Fibroblast of peridontal ligament (primary cell): ENCODE results near the gene ZNF157.
"Not testable (repeated sequence)": the region's sequence is repeated elsewhere in the genome, so short reads cannot be mapped to it uniquely, and the experiment has no call there.

Experiments
- DNase-seq: peaks from one replicate; pipeline ENCODE4 v3.0.0-alpha.2; 2010; ENCODE audit errors: extremely low read depth

ZNF157 gene

DNA sequence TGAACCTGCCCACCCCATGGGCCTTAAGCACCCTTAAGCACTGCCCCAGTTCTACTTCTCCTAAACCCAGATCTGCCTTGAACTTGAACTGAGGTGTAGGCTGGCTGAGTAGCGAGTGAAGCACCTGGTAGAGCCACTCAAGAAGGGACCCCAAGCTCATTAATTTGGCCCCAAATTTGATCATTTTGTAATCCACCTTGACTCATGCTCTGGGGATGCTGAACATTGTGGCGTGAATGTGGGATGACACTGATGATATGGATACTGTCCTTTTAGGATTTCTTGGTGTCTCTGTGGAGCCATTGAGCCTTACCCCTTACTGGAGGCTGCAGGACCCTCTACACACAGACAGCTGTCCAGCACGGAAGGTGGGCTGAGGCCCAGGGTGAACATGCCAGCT, at the start of gene ZNF157:
TSS of gene ZNF157 (plus strand) at position 301 of the 400 bp plus-strand sequence. CDS start at position 392, 91 bp downstream.
- DNase-seq: no peak

DNA sequence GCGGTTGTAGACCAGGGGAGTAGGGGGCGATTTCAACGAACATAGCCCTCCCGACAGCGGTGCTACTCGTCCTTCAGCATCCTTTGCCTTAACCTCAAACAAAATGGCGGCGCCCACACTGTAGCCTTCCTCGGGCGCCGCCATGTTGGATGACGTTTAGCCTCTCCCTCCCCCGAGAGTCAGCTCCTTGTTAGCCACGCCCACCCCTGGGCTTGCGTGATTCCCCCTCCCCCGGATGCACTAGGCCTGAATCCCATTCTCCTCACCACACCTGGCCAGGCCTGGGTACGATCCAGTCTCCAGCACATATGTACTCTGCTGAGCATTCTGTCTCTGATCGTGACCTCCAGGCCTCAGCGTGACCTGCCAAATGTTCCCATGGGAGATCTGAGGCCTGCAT, 49.0 kb upstream of the ZNF157 start:
- DNase-seq: peak; percentile 25

DNA sequence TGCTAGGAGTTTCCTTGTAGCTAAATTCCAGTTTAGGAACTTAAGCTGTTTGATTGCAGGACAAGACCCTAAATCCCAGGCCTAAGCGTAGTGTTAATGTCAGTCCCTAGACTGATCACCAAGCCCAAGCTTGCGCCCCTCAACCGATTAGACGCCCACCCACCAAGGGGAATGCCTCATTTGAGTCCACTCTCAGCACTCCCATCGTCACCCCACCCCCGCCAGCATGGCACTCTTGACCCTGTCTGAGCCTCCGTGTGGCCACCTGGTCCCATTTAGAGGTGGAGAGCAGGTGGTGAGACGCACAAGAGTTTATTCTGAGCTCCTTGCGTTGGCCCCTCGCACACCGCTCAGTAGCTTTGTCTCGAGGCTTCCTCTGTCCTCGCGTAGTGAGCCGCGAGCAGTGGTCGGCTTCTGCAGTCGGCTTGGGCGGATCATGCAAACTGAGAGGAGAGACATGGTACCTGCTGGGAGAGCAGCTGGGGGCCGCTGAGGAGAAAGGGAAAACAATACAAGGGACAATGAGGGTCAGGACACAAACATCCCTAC, 48.5 kb upstream of the ZNF157 start:
- DNase-seq: no peak

DNA sequence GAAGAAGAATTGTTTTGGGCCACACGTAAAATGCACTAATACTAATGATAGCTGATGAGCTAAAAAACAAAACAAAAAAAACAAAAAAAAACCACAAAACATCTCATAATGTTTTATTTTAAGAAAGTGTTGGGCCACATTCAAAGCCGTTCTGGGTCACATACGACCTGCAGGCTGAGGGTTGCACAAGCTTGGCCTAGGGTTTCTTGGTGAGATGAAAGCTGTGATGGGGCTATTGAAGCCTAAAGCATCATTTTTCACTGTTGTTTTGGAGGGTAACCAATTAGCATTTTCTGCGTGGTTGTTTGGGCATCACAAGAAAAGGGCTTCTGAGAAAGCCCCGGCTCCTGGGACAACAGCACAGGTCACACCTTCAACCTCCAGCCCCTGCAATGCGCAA, 42.5 kb upstream of the ZNF157 start:
- DNase-seq: no peak

DNA sequence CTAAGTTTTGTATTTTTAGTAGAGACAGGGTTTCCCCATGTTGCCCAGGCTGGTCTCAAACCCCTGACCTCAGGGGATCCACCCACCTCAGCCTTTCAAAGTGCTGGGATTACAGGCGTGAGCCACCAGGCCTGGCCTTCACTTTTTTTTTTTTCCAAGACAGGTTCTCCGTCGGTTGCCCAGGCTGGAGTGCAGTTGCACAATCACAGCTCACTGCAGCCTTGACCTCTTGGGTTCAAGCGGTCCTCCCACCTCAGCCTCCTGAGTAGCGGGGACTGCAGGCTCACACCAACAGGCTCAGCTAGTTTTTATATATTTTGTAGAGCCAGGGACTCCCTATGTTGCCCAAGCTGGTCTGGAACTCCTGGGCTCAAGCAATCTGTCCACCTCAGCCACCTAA, 37.6 kb upstream of the ZNF157 start:
- not testable (repeated sequence) for DNase-seq

DNA sequence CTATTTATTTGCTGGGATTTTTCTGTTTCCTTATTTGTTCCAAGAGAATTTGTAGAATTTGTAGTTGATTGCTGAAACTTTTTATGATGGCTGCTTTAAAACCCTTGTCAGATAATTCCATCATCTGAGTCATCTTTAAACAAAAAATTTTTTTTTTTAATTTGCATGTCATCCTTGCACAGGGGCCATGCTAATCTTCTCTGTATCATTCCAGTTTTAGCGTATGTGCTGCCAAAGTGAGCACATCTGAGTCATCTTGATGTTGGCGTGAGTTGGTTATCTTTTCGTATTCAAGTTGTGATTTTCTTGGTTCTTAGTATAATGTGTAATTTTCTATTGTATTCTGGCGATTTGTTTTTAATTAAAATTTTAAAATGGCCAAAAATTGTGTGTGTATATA, 18.7 kb upstream of the ZNF157 start:
- DNase-seq: no peak

DNA sequence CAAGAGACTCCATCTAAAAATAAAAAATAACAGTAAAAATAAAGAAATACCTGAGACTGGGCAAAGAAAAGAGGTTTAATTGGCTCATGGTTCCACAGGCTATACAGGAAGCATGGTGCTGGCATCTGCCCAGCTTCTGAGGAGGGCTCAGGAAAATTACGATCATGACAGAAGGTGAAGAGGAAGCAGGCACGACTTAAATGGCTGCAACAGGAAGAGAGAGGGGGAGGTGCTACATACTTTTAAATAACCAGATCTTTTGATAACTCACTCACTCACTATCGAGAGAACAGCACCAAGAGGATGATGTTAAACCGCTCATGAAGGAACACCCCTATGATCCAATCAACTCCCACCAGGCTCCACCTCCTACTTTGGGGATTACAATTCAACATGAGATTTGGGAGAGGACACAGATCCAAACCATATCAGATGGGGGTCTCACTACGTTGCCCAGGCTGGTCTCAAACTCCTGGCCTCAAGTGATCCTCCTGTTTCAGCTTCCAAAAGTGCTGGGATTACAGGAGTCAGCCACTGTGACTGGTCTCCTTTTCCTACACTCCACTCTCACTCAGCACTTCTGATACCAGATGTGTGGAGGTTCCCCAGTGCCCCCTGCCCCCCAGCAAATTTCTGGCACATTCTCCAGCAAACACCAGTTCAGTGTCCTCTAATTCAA, 11.9 kb upstream of the ZNF157 start:
- DNase-seq: no peak

DNA sequence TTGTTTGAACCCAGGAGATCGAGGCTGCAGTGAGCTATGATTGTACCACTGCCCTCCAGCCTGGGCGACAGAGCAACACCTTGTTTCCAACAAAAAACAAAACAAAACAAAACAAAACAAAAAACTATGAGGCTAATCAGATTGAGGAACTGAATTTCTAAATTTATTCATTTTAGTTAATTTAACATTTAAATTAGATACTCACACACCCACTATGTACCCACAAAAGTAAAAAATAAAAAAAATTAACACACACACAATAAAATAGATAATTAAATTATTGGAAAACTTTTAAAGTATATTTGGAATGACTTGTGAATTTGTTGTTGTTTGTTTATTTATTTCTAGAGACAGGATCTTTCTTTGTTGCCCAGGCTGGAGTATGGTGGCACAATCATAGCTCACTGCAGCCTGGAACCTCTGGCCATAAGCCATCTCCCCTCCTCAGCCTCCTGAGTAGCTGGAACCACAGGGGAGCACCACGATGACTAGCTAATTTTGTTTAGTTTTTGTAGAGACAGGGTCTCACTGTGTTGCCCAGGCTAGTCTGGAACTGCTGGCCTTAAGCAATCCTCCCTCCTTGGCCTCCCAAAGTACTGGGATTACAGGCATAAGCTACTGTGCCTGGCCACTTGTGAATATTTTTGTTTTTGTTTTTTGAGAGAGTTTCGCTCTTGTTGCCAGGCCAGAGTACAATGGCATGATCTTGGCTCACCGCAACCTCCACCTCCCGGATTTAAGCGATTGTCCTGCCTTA, 9.8 kb upstream of the ZNF157 start:
- no peak for DNase-seq

DNA sequence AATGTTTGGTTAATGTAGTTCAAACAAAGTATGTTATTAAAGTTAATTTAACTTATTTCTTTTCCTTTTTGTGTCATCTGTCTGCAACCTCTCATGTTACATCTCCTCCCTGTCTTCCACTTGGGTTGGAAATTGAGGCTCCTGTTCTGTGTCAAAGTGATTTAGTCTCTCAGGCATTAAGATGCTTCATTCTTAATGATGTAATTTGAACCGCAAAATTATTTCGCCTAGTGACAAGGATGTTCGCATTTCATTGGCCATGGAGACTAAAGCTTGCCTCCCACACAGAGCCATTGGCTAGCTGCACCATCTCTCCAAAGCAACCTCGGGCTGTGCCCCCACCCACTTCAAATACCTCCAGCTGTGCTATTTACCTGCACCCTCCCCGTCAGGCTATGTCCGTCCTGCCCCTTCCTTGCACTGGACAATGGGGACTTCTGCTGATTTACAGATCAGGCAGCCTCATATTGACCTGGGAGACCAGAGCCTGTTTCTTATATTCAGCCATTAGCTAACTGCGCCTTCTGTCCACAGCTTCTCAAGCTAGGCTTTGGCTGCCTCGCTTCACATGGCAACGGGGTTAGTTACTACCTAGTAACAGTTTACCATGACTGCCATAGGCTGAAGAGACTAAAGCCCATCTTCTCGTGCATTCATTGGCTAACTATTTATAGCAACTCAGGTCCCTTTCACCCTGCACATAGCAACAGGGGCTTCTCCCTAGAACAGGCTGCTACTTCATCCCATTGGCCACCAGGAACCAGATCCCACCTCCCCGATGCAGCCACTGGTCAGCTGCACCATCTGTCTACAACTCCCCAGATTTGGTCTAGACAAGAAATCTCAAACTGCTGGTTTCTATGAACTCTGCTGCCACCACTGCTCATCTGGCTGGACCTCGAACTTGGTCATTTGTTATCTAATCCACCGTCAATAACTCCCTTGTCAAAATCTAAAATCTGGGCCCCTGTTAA, 8.6 kb upstream of the ZNF157 start:
- peak; percentile 90 for DNase-seq

DNA sequence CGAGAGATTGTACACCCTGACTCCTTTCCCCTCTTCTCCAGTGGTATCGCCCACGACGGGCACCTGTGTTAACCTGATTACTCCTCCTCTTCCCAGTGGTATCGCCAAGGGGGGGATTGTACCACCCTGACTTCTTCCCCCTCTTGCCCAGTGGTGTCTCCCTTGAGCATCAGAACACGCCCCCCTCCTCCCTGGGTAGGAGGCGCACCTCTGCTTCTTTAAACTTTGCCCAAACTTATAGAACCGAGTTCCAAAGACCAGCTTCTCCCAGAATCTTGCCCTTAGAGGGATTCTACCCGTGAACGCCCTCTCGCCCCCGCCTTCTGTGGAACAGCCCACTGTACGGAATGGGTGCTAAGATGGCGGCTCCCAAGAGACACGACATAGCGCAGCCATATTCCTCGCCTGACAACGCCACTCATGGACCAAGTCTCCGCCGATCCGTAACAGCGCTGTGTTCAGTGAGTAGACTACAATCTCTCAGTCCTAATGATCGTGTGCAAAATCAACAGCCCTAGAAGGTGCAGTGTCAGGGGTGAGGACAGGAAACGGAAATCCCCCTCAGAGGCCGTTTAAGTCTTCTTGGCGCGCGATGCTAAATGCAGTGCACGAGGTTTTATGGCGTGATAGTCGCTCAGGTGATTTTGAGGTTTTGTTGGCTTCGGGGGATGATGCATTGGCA, 4.2 kb upstream of the ZNF157 start:
- DNase-seq: peak; percentile 65

DNA sequence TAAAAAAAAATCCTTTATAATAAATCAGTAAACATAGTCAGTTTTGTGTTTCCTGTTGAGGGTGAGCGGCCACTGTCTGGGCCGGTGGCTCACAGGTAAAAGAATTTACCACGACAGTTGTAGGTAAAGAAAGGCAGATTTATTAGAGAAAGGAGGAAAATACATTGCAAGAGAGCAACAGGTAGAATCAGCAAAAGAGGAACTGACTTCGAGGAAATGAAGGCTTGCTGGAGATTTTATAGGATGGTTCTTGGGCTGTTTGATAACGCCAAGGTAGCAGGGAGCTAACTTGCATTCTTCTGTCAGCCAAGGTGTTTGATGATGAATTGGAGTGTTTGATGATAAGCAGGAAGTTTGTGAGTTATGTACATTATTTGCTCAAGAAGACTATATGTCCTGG, 2.8 kb downstream of the ZNF157 start:
- no peak for DNase-seq

DNA sequence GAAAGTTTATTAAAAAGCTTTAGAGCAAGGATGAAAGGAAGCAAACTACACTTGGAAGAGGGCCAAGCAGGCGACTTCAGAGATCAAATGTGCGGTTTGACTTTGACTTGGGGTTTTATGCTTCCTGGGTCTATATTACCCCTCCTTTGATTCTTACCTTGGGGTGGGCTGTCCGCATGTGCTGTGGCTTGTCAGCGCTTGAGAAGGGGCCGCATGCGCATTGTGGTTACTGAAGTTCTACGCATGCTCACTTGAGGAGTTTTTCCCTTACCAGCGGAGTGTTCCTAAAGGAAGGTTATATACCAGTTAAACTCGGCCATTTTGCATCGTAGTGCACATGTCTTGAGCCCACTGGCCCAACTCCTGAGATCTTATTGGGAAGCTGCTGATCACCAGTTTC, 9.9 kb downstream of the ZNF157 start:
- DNase-seq: no peak

DNA sequence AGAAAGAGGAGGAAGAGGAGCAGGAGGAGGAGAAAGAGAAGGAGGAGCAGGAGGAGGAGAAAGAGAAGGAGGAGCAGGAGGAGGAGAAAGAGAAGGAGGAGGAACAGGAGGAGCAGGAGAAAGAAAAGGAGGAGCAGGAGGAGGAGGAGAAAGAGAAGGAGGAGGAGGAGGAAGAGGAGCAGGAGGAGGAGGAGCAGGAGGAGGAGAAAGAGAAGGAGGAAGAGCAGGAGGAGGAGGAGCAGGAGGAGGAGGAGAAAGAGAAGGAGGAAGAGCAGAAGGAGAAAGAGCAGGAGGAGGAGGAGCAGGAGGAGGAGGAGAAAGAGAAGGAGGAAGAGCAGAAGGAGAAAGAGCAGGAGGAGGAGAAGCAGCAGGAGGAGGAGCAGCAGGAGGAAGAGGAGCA, 10.5 kb downstream of the ZNF157 start:
- not testable (repeated sequence) for DNase-seq

DNA sequence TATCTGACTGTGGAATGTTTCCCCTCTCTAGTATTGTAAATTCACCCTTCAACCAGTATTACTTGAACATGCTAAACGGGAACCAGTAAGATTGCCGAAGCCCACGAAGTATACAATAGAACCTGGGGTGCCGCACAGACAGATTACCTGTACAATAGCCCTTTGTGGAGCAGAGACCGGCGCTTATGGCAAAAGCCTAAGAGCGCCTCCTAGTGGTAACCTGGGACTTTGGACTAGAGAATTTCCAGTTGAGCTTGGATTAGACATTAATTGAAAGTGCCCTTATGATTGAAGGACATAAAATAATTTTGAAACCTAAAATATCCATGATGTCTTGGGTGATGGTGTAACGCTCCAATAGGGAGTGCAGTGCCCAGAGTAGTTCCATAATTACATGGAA, 14.1 kb downstream of the ZNF157 start:
- DNase-seq: peak; percentile 64

DNA sequence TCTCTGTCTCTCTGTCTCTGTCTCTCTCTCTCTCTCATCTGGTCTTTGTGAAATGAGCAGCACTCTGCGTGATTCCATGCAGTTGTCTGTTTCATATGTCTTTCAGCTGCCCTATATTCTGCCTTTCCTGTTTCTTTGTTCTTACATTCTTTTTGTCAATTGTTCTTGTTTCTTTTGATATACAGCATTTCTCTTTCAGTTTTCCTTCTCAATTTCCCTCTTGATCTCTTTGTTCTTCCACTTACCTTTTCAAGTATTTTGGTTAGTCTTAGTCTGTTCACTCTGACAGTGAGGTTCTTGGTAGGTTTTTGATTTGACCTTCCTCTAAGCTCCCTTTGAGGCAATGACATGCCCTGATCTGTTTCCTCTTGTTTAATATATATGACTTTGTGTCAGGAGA, 20.4 kb downstream of the ZNF157 start:
- DNase-seq: no peak

DNA sequence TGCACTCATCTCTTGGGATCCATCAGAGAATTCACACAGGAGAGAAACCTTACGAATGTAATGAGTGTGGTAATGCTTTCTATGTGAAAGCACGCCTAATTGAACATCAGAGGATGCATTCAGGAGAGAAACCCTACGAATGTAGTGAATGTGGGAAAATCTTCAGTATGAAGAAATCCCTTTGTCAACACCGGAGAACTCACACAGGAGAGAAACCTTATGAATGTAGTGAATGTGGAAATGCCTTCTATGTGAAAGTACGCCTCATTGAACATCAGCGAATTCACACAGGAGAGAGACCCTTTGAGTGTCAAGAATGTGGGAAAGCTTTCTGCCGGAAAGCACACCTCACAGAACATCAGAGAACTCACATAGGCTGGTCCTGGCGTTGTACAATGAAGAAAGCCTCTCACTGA, 42.8 kb downstream of the ZNF157 start:
- no peak for DNase-seq

DNA sequence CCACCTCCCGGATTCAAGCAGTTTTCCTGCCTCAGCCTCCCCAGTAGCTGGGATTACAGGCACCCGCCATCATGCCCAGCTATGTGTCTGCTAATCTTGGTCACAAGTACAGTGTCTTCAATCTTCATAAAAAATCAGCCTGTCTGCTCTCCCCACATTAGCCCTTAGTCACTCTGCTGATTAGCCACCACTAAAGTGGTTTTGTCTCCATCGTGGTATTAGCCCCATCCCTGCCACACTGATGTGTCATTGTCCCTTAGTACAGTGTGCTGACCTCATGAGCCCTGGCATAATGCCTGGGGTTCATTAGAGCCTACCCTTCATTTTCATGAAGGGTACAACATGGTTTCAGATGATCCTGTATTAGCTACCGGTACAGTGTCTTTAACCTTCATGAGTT, 49.9 kb downstream of the ZNF157 start:
- no peak for DNase-seq

DNA sequence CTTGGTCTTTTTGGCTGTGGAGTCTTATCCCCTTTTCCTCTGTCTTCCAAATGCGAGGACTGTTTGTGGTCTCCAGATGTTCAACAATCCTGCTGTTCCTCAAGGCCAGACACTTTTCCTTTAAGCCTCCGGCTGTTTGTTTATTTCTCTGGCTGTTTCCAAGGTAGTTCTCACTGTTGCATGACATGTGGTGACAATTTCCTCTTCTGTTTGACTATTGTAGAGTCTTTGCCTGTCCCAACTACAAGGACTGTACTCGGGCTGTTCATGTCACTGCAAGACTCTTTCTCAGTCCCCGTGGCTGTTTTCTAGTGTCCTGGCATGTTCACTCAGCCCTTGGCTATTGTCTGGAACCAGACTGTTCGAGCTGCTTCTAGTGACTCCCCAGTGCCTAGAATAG, 50.6 kb downstream of the ZNF157 start:
- no peak for DNase-seq

DNA sequence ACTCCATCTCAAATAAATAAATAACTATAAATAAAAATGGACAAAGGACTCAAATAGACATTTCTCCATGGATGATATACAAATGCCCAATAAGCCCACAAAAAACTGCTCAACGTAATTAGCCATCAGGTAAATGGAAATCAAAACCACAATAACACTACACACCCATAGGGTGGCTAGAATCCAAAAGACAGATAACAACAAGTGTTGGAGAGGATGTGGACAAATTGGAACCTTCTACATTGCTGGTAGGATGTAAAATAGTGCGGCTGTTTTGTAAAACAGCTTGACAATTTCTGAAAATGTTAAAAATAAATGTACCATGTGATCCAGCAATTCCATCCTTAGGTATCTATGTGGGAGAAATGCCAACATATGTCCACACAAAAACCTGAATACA, 52.1 kb downstream of the ZNF157 start:
- no peak for DNase-seq

DNA sequence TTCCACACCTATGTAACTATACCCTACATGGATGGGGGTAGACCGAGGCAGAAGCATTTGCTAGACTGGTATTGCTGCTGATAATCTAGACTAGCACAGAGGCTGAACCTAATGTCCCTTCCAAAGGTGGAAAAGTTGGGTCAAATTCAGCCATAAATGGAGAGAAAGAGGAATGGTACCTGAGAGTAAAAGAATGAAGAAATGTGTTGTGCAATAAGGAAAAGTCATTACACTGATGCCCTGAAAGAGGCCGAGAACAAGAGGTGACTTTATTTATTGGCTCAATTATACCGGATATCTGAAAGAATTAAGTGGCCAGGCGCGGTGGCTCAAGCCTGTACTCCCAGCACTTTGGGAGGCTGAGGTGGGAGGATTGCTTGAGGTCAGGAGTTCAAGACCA, 60.5 kb downstream of the ZNF157 start:
- no peak for DNase-seq

DNA sequence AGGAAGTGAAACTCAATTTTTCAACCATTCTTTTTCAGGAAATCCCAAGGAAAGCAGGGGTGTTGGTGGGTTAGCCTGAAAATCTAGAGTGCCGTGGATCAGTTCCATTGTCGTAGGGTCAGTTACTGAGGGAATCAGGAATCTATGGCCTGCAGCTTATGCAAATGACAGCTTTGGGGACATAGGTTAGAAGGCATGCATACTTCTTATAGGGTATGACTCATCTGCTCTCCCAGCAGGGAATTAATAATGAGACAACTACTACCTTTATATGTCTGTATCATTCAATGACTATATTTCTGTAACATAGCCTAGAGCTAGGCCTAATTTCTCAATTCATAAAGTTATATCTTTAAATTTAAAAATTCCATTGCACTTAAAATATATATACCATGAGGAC, 76.1 kb downstream of the ZNF157 start:
- no peak for DNase-seq
